Activated T-cell treated with anti-CD3 and anti-CD28 coated beads, Interleukin-2, amount 50 U/mL, for 24 hours (primary cell): Measurements from ENCODE around the gene PDE11A.

Experiments used
- DNase-seq: peaks from one replicate; pipeline ENCODE4 v3.0.0-alpha.2; 2020
- H3K27ac Mint-ChIP-seq: 2 replicates; pipeline ENCODE4 v1.8.0; 2020; ENCODE audit warnings: mild to moderate bottlenecking, mixed read lengths
- H3K27me3 Mint-ChIP-seq: 2 replicates; pipeline ENCODE4 v1.8.0; 2020; ENCODE audit warnings: mixed read lengths
- H3K36me3 Mint-ChIP-seq: 2 replicates; pipeline ENCODE4 v1.8.0; 2020; ENCODE audit warnings: low read depth, mixed read lengths
- H3K4me1 Mint-ChIP-seq: 2 replicates; pipeline ENCODE4 v1.8.0; 2020; ENCODE audit warnings: low read depth, mixed read lengths
- H3K4me3 Mint-ChIP-seq: 2 replicates; pipeline ENCODE4 v1.8.0; 2020; ENCODE audit warnings: mild to moderate bottlenecking, moderate library complexity, mixed read lengths
- H3K9me3 Mint-ChIP-seq: 2 replicates; pipeline ENCODE4 v1.8.0; 2020; ENCODE audit warnings: mixed read lengths

PDE11A gene

DNA sequence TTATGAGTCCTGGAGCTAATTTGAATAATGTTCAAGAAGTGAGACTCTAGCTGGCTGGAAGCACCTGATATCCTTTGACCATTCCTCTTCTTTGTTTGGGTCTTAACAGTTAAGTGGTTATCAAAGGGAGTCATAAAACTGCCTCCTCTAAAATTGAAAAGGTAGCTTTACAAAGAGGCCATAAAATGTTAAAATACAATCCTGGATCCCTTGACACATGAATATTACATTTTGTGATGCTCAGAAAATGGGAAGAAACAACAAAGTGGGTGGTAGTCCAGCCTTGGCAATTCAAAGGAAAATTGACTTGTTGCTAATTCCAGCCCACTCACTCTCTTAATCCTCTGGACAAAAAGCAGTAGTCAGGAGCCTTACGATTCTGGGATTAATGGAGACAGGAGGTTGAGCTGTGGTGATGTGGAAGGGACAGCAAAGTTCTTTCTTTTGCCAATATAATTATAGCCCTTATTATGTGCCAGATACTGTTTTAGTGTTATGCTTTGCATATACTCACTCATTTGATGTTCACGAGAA is 339.2 kb downstream of the PDE11A start:
- H3K9me3 Mint-ChIP-seq: no peaks in the 10 kb centered on the region
- no peaks in the 10 kb centered on the region for H3K36me3 Mint-ChIP-seq
- H3K27me3 Mint-ChIP-seq: peaks cover 14% of the 10 kb centered on the region
- DNase-seq: no peak
- H3K4me1 Mint-ChIP-seq: no peaks in the 10 kb centered on the region
- no peak overlapping the region for H3K27ac Mint-ChIP-seq
- no peak overlapping the region for H3K4me3 Mint-ChIP-seq

DNA sequence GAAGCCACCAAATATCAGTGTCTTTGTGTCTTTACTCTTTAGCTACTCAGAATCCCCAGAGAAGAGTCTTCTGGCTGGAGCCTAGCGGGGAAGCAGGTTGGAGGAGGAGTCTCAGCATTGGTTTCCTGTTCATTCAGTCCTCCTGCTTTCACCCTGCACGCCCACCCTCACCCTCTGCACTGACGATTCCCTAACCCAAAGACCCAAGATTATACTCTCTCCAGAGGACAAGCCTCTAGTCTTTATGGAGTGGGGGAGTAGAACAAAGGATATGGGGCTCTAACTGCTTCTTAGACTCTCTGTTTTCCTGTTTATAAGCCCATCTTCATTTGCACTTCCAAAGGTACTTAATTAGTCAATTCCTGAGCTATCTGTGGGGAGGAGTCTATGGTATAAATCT is 341.2 kb downstream of the PDE11A start:
- Mint-ChIP-seq H3K27me3 (peaks cover 27% of the 10 kb centered on the region), H3K36me3 (no peaks in the 10 kb centered on the region), H3K4me3 (no peak overlapping the region), H3K4me1 (no peaks in the 10 kb centered on the region), H3K9me3 (no peaks in the 10 kb centered on the region), H3K27ac (no peak overlapping the region)
- no peak for DNase-seq

- DNase-seq: no peak
- Mint-ChIP-seq H3K9me3 (no peaks in the 10 kb centered on the region), H3K36me3 (no peaks in the 10 kb centered on the region), H3K4me1 (no peaks in the 10 kb centered on the region), H3K4me3 (no peak overlapping the region), H3K27ac (no peak overlapping the region), H3K27me3 (peaks cover 28% of the 10 kb centered on the region)
Observed at GRCh38 chr2:177730792-177731191, 341.8 kb downstream of the PDE11A start.

DNA sequence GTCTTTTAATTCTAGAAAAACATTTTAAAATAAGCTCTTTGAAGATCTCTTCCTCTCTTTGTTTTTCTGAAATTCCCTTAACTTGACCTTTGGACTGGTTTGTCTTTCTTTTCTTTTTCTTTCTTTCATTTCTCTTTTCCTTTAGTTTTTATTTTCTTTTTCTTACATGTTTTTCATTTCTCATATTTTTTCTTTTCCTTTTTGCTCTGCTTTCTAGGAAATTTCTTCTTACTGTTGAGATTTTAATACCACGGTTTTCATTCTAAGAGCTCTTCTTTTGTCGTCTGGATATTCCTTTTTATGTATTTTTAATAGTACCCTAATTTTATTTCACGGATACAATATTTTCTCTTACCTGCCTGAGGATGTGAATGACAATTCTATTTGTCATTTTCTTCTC is 342.2 kb downstream of the PDE11A start:
- no peak overlapping the region for H3K27ac Mint-ChIP-seq
- no peaks in the 10 kb centered on the region for H3K36me3 Mint-ChIP-seq
- H3K4me1 Mint-ChIP-seq: no peaks in the 10 kb centered on the region
- peaks cover 26% of the 10 kb centered on the region for H3K27me3 Mint-ChIP-seq
- H3K9me3 Mint-ChIP-seq: no peaks in the 10 kb centered on the region
- no peak overlapping the region for H3K4me3 Mint-ChIP-seq
- no peak for DNase-seq

GRCh38 chr2:177728920-177729319 is 343.7 kb downstream of the PDE11A start:
- H3K4me3 Mint-ChIP-seq: no peak overlapping the region
- peaks cover 25% of the 10 kb centered on the region for H3K27me3 Mint-ChIP-seq
- DNase-seq: no peak
- no peaks in the 10 kb centered on the region for H3K36me3 Mint-ChIP-seq
- peaks cover 2% of the 10 kb centered on the region for H3K4me1 Mint-ChIP-seq
- no peak overlapping the region for H3K27ac Mint-ChIP-seq
- no peaks in the 10 kb centered on the region for H3K9me3 Mint-ChIP-seq

DNA sequence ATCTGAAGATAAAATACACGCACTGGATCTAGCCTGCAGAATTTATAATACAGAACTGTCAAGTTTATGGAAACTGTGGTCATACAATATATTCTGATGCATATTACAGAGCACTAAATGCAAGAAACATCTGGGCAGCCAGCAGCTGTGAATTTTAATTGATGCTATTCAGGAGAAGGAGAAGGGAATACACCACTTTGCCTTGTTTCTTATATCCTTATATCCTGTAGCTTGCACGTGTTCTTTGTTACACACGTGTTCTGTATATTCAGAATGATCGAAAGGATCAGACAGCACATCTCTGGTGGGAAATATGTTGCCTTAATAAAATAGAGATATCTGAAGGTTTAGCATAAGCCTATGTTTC is 344.2 kb downstream of the PDE11A start:
- Mint-ChIP-seq H3K36me3 (no peaks in the 10 kb centered on the region), H3K27me3 (peaks cover 25% of the 10 kb centered on the region), H3K9me3 (no peaks in the 10 kb centered on the region), H3K27ac (no peak overlapping the region), H3K4me1 (peaks cover 2% of the 10 kb centered on the region), H3K4me3 (no peak overlapping the region)
- no peak for DNase-seq

DNA sequence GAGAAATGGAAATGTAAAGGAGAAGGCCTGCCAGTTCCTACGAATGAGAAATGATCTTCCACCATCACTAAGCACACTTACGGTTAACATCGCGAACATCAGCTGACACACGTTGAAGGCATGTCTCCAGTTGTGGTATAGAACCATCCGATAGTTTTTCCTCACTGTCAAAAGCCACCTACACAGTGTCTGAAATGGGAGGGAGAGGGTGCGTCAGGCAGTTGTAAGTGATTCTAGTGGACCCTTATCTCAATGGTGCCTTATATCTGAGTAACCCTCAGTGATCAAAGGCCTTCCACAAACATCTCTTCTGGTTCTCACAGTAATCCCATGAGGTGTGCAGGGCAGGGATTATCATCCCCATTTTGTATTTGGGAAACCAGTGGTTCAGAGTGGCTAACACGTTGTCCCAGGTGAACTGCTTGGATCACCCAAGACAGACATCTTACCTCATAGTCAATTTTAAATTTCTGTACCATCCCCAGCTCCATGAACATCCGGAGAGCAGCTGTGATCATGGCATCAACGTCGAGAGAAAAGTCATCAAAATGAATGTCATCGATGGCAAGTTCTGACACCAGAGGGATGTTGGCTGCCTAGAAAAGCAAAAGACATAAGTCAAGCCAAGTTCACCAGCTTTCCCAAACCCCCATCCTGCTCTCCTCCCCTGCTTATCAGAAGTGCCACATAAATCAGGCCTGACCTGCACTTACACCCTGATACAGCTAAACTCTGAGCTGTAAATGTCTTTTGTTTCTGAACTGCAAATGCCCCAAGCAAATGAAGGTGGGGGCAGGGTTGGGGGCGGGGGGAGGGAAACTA is 344.8 kb downstream of the PDE11A start:
- H3K36me3 Mint-ChIP-seq: no peaks in the 10 kb centered on the region
- no peaks in the 10 kb centered on the region for H3K9me3 Mint-ChIP-seq
- H3K4me3 Mint-ChIP-seq: no peak overlapping the region
- peaks cover 25% of the 10 kb centered on the region for H3K27me3 Mint-ChIP-seq
- H3K27ac Mint-ChIP-seq: no peak overlapping the region
- H3K4me1 Mint-ChIP-seq: peaks cover 2% of the 10 kb centered on the region
- DNase-seq: no peak

GRCh38 chr2:177726931-177727348 is 345.6 kb downstream of the PDE11A start:
- no peaks in the 10 kb centered on the region for H3K36me3 Mint-ChIP-seq
- H3K27ac Mint-ChIP-seq: no peak overlapping the region
- no peak for DNase-seq
- peaks cover 22% of the 10 kb centered on the region for H3K27me3 Mint-ChIP-seq
- no peaks in the 10 kb centered on the region for H3K9me3 Mint-ChIP-seq
- no peak overlapping the region for H3K4me3 Mint-ChIP-seq
- peaks cover 2% of the 10 kb centered on the region for H3K4me1 Mint-ChIP-seq

- peaks cover 2% of the 10 kb centered on the region for H3K4me1 Mint-ChIP-seq
- H3K36me3 Mint-ChIP-seq: no peaks in the 10 kb centered on the region
- DNase-seq: peak; percentile 42
- H3K27me3 Mint-ChIP-seq: peaks cover 20% of the 10 kb centered on the region
- no peak overlapping the region for H3K4me3 Mint-ChIP-seq
- H3K9me3 Mint-ChIP-seq: no peaks in the 10 kb centered on the region
- H3K27ac Mint-ChIP-seq: no peak overlapping the region
Observed at GRCh38 chr2:177724398-177725287, 347.9 kb downstream of the PDE11A start.

DNA sequence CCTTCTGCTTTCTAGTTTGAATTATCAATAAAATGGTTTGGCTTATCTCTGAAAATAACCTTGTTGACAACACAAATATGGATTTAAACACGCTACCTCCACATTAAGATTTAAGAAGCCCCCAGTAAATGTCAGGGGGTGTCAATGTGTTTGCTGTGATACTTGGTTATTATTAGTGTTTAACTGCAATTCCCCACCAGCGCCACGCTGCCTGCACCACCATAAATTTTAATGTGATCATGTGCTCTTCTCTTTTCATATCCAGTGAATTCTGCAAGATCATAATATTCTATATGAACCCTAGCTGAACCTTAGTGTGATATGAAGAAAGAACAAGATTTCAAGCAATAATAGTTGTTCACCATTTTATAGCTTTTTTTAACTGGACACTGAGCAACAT is 349.3 kb downstream of the PDE11A start:
- H3K4me1 Mint-ChIP-seq: peaks cover 2% of the 10 kb centered on the region
- no peak overlapping the region for H3K4me3 Mint-ChIP-seq
- H3K9me3 Mint-ChIP-seq: no peaks in the 10 kb centered on the region

GRCh38 chr2:177721818-177722567 is 350.6 kb downstream of the PDE11A start:
- H3K4me1 Mint-ChIP-seq: peaks cover 2% of the 10 kb centered on the region
- no peak overlapping the region for H3K4me3 Mint-ChIP-seq

More for the DNA sequence above, 349.3 kb downstream of the PDE11A start:
- Mint-ChIP-seq H3K27me3 (peaks cover 20% of the 10 kb centered on the region), H3K27ac (no peak overlapping the region), H3K36me3 (no peaks in the 10 kb centered on the region)
- no peak for DNase-seq

GRCh38 chr2:177721087-177721486 is 351.5 kb downstream of the PDE11A start:
- no peak for DNase-seq
- no peaks in the 10 kb centered on the region for H3K9me3 Mint-ChIP-seq
- peaks cover 12% of the 10 kb centered on the region for H3K27me3 Mint-ChIP-seq
- no peak overlapping the region for H3K4me3 Mint-ChIP-seq
- H3K36me3 Mint-ChIP-seq: no peaks in the 10 kb centered on the region
- H3K4me1 Mint-ChIP-seq: peaks cover 2% of the 10 kb centered on the region
- no peak overlapping the region for H3K27ac Mint-ChIP-seq

More at GRCh38 chr2:177721818-177722567, 350.6 kb downstream of the PDE11A start:
- Mint-ChIP-seq H3K27me3 (peaks cover 11% of the 10 kb centered on the region), H3K9me3 (no peaks in the 10 kb centered on the region), H3K36me3 (no peaks in the 10 kb centered on the region), H3K27ac (no peak overlapping the region)
- DNase-seq: no peak

DNA sequence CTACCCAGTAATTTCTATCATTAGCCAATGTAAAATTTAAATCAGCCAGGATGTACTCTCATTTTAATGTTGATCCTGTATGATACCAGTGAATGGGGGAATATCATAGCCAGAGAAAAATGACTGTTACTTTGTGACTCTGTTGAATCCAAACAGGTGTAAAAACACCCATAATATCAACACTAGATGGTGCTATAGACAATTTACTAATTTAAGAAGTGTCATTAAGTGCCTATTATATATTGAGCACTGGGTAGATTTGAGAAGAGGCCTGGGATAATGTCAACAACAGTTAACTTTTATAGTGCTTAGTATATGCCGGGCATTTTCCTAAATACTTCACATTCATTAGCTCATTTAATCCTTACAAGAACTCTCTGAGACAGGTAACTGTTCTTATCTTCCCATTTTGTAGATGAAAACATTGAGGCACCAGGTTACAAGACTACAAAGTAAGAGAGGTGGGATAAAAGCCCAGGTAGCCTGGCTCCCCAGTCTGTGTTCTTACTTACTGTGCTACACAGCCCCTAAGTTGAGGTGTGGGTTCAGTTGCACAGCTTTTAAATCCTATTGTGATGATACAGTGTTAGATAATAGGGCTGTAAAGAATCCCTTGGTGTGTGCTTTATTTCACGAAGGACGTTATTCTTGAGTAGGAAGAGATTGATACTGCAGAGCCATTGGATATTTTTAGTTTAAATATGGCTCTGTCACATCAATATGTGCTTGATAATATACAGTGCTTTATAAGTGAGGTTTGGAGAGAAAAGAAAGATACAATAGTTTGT is 354.6 kb downstream of the PDE11A start:
- no peaks in the 10 kb centered on the region for H3K36me3 Mint-ChIP-seq
- H3K27ac Mint-ChIP-seq: no peak overlapping the region
- H3K9me3 Mint-ChIP-seq: no peaks in the 10 kb centered on the region
- no peaks in the 10 kb centered on the region for H3K4me1 Mint-ChIP-seq
- no peak for DNase-seq
- peaks cover 8% of the 10 kb centered on the region for H3K27me3 Mint-ChIP-seq
- no peak overlapping the region for H3K4me3 Mint-ChIP-seq

DNA sequence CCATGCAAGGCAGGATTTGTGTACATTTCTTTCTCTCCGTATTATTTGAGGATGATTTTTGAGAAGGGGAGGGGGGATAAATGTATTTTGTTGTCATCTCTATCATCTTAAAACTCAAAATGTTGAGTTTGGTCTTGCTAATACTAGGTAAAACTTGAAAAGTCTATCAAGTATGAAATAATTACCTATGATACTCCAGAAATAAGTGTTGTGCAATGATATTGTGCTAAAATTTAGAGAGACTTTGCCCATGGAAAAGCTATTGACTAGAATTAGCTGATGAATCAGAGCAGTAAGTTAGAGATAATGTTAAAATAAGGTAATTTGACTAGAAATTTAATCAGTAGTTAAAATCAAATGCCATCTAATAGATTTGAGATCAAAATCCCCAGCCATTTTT is 356.1 kb downstream of the PDE11A start:
- Mint-ChIP-seq H3K27me3 (peaks cover 8% of the 10 kb centered on the region), H3K36me3 (no peaks in the 10 kb centered on the region), H3K27ac (no peak overlapping the region), H3K9me3 (no peaks in the 10 kb centered on the region), H3K4me3 (no peak overlapping the region), H3K4me1 (no peaks in the 10 kb centered on the region)
- DNase-seq: no peak
